Activated effector memory CD4-positive, alpha-beta T cell treated with anti-CD3 and anti-CD28 coated beads, Interleukin-2, amount 50 U/mL, for 16 hours (primary cell): Measurements from ENCODE around the gene MUC6.

Experiments used
- DNase-seq: peaks from one replicate; pipeline ENCODE4 v3.0.0-alpha.2; 2020

Gene MUC6

DNA sequence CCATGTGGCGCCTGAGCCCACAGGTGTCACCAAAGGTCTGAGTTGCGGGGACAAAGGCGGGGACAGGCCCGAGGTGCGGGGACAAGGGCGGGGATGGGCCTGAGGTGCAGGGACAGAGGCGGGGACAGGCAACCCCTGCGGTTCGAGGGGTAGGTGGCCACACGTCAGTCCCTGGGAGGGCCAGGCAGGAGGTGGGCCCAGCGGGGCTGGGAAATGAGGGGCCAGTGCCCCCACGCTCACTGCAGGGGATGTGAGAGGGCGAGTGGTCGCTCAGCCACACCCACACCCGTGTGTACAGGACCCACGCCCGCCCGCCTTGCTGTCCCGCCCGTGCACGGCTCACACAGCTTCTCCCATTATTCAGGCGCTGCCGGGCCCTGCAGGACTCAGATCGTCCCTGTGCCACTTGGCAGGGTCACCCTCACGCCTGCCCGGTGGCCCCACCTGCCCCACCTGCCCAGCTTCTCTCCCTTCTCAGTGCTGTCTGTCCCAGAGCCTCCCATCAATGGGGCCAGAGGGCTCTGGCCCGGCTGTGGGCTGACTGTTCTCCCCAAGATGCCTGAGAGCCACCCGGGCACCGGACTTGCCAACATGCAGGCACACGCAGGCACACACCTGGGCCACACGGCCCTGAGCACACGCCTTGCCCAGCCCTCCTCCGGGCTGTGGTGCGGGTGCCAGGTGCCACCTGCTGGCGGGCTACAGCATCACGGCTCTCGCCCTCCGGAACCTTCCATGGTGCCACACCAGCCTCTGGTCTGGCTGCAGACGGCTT is 14.2 kb upstream of the MUC6 start:
- peak; percentile 89 for DNase-seq

DNA sequence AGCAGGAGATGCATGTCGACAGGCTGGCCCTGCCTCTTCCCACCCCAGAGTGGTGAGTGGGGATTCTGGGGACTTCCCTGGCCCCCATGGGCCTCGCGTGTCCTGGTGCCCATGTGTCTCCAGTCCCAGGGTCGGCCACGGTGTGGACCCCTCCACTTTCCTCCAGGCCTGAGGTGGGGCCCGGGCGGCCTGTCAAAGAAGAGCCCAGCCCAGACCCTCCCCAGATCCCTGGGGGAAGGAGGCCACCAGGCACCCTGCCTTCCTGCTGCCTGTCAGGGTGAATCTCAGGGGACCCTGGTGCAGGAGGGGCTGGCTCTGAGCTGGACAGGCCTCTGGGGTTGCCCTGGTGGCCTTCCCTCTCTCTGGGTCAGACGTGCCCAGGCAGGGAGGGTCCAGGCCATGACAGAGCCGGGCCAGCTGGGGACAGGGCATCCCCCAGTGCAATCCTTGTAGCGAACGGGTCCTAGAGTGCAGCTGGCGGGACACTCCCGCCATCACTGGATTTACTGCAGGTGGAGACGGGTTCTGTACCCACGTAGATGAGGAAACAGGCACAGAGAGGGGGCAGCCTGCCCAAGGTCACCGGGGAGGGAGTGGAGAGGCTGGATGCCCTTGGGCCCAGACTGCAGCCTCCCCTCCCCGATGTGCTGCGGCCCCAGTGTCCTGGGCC is 13.5 kb upstream of the MUC6 start:
- DNase-seq, result peak; percentile 58

DNA sequence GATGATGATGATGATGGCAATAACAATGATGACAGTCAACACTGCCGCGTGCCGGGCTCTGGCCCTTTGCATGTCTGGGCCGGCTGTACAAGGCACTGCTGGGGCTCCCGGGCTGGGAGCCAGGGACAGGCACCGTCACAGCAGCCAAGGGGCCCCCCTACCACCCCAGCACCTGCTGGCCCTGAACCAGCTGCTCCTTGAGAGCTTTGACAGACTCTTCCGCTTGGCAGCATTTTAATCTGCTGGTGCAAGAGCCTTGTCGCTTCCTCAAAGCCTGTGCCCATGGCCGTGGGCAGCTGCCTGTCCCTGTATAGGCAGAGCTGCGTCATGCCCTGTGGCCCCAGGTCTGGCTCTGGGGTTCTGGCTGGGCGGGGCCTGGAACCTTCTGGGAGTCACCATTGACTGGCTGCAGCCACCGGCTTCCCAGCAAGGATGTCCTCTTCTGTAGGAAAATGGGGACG is 12.9 kb upstream of the MUC6 start:
- peak; percentile 57 for DNase-seq

DNA sequence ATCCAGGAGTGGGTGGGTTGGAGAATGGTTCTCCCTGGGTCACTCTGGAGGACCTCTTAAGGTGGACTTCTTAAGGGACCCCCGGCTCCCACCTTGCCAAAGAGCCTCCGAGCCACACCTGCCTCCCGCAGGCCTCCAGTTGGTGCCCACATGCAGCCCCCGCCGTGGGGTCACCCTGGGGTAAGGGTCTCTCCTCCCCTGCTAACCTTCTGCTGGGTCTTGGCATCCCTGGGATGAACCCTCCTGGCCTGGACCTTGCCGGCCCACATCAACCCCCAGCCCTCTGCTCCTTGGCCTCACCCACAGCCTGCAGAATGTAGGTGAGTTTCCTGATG is 12.5 kb upstream of the MUC6 start:
- DNase-seq, result peak; percentile 54

DNA sequence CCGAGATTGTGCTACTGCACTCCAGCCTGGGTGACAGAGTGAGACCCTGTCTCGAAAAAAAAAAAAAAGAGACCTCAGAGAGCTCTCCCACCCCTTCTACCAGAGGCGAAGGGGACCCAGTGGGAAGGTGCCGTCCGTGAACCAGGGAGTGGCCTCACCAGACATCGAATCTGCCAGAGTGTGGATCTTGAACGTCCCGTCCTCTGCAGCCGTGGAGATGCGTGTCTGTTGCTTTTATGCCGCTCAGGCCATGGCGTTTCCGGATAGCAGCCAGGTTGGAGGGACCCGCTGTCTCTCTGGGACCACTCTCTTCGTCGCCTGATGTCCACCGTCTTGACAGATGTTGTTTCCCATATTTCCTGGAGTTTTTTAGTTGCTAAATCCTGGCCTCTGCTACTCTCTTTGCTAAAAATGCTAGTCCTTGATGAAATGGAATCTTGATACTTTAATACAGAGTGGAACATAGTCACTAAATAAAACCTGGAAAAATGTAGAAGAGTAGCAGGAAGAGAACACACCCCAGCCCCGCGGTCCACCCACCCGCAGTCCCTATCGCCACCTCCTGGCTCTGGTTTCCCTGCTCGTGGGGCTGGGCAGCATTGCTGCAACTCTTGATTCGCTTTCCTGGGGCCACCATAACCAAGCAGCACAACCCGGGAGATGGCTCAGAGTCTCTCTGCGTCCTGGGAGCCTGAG is 12.0 kb upstream of the MUC6 start:
- DNase-seq, result no peak

DNA sequence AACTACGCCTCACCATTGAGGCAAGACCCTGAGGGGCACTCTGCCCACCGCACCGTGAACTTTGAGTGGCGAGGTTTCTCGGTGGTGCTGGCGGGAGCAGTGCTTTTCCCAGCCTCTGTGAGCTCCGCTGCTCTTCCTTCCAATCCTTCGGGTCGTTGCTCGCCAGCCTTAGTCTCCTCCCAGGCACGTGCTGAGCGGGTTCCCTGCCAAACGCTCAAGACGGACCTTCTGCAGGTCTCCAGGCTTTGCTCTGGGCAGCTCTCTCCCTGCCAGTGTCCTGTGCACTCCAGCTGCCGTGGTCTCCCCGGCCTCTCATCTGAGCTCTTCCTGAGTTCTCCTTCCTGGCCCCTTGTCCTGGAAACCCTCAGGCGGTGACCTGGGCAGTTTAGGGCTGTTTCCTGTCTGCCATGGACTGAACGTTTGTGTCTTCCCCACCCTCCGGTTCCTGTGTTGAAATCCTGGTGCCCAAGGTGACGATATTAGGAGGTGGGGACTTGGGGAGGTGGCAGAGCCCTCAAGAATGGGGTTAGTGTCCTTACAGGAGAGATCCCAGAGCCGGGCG is 11.2 kb upstream of the MUC6 start:
- DNase-seq, result peak; percentile 17

DNA sequence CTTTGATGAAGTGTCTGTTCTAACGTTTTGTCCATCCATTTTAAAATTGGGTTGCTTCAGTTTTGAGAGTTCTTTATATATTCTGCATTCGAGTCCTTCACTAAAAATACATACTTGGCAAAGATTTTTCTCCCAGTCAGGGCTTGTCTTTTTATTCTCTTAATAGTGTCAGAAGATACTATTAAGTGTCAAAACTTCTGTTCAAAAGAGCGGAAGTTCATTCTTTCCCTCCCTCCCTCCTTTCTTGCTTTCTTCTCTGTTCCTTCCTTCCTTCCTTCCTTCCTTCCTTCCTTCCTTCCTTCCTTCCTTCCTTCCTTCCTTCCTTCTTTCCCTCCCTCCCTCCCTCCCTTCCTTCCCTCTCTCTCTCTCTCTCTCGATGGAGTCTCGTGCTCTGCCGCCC is 7.6 kb upstream of the MUC6 start:
- DNase-seq, result no peak

DNA sequence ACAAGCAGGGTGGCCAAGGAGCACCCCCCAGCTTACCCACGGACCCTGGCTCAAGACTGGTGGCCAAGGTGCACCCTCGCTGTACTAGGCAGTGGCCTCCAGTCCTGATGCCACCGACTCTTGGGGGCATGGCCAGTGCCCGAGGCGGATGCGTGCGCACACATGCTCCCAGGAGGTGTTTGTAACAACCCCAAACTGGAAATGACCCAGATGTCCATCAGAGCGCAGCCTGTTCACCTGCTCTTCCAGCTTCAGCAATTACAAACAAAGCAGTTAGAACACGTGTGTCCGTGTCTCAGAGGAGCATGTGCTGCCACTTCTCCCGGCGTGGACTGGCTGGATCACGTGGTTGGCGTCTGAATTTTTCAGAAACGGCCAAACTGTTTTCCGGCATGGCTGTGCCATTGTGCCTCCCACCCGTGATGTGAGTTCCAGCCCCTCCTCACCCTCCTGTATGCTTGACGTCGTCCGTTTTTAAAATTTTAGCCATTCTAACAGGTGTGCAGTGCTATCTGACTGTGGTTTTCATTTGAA is 7.1 kb upstream of the MUC6 start:
- DNase-seq, result no peak

DNA sequence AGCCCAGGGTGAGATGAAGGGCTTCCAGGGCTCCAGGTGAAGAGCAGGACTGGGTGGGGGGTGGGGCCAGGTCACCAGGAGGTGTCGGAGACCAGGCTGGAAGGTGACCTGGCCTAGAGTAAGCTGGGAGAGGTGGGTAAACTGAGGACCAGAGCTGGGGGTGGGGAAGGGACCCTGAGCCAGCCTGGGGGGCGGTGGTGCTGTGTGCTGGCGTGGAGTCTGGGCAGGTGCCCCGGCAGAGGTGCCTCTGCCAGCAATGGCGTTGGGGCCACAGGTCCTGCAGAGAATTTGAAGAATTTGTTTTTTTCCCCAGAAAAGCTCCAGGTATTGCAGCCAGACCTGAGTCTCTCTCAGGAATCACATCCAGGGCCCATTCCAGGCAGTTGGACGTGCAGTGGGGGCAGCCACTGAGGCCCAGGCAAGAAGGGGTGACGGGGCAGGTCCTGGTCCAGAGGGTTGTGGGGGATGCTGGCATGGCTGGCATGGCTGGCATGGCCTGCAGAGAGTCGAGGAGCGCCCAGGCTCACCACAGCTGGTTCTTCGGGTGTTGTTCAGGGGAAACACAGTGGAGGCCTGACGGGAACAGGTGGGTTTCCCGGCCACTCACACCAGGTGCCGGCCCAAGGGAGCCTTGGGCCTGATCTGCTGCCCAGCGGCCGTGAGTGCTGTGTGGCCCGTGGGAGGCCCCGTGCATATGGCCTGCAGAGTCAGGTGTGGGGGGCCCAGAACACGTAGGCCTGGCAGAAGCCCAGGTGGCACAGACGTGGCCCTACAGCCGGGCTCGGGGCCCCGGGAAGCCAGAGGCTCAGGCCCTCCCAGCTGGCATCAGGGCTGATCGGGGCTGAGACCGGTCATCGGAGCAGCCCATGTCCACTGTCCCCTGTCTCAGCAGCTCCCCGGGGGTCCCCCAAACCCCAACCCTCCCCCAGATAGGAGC is 6.4 kb upstream of the MUC6 start:
- DNase-seq, result no peak

DNA sequence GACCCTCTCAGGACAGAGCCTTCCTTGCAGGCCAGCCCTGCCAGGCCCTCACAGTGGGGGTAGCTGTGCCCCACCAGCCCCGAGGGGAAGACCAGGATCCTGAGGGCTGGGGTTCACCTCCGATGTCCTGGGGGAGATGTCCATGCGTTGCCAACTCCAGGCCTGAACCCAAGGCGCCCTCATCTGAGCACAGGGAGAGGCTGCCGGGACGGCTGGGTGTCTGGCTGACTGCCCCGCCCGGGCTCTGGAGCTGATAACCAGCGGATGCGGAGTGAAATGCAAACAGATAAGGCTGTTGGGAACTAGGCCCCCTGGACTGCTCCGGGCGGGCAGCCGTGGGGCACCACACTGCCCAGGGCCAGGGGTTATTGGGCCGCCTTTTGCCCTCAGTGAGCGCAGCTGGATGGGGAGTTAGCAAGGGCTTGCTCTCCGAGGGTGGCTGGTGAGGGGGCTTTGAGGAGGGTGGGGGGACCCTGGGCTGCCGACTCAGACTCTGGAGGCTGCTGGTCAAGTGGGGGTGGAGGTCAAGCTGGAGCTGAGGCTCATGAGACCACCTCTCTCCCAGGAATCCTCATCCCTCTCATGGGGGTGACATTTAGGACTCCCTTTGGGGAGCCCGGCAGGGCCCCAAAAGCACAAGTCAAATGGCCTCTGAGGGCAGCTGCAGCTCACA is 5.6 kb upstream of the MUC6 start:
- no peak for DNase-seq

DNA sequence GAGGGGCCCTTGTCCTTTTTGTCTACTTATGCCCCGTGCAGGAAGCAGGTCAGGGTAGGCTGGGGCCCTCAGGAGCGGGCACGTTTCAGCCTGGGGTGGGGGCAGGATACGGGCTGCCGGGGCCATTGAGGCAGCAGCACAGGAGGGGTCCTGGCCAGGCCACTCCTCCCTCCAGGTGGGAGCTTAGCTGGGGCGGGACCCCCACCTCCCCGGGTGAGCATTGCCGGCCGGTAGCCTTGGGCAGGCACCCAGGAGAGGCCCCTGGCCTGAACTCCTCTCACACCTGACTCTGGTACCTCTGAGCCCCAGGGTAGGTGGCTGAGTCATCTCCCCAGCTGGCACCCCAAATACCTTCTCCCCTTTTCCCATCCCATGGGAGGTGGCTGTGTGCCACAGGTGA is 5.0 kb upstream of the MUC6 start:
- no peak for DNase-seq

DNA sequence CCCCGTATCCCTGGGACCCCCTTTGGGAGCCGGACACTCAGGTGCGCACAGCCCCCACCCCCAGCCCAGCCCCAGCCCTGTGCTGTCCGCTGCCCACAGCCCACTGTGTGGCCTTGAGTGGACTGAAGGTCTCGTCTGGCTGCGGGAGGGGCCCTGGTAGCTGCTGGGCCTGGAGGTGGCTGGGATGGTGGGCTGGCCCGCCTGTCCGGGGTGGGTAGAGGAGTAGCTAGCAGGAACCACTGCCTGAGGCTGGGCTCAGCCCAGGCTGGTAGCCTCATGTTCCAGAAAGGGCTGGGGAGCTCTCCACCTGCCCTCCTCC is 4.6 kb upstream of the MUC6 start:
- no peak for DNase-seq

DNA sequence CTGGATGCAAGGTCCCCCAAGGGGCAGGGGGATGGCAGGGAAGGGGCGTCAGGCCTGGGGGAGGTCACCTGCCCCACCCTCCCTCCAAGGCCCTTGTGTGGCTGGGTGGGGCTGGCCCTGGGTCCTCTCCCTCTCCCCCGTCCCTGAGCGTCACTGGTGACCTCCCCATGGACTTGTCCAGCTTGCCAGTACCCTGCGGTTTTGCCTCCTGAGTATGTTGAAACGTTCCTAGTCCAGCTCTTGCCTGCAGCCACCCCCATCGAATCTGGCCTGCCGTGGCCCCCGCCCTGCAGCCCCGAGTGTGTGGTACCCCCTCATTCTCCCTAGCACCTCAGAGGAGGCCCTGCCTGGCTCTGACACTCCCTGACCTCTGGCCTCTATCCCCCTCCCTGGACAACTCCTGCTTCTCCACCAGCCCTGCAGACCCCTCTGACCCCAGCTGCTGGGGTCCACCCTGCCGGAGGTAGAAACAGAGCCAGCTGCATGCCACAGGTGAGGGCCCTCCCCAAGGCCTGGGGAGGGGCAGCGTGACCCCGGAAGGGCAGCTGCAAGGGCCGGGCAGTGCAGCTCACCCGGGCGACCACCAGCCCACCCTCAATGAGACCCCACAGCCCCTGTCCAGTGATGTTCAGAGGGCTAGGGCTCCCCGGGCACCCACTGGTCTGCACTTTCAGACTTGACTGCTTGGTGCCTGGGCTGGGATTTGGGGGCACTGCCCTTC is 4.1 kb upstream of the MUC6 start:
- DNase-seq, result no peak

DNA sequence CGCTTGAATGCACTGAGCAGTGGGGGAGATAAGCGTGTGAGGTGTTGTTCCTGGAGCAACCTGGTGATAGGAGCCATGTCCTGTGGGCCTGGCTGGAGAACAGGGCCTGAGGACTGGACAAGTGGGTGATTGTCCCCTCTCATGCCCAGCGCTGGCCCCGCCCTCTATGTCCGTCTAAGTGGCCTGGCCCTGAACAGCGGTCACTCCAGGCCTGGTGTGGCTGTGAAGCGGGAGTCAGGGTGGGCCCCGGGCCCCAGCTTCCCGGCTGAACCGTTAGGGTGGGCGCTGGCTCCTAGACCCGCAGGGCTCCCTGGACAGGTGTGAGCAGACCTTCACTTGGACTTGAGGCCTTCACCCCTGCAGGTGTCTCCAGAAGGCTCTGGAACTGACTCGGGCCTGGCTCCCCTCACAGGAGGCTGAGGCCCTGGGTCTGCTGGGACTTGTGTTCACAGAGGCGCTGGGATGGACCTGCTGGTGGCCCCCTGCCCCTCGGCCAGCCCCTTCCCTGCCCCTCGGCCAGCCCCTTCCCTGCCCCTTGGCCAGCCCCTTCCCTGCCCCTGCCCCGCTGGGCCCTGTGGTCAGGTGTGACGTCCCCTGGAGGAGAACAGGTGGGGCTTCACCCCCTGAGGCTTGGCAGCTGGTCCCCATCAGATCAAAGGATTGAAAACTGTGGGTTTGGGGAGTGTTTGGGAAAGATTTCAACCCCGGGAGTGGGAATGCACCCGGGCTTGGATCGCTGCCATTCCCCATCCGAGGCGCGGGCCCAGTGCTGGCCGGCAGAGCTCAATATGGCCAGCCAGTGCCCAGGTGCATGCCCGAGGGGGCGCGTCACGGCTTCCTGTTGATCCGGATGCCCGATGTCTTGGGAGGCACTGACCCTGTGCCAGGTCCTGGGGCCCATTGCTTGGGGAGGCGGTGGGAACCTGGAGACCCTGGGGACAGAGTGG is 3.2 kb upstream of the MUC6 start:
- DNase-seq, result no peak

DNA sequence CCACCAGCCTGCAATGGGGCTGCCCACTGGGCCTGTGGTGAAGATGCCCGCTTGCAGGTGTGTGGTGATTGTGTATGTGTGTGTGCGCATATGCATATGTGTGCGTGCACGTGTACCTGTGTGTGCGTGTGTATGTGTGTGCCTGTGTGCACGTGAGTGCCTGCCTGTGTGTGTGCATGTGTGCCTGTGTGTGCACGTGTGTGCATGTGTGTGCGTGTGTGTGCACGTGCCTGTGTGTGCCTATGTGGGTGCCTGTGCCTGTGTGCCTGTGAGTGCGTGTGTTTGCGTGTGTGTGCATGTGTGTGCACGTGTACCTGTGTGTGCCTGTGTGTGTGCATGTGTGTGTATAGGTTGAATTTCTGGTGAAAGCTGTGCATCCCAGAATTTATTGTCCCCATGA is 2.4 kb upstream of the MUC6 start:
- DNase-seq, result no peak

DNA sequence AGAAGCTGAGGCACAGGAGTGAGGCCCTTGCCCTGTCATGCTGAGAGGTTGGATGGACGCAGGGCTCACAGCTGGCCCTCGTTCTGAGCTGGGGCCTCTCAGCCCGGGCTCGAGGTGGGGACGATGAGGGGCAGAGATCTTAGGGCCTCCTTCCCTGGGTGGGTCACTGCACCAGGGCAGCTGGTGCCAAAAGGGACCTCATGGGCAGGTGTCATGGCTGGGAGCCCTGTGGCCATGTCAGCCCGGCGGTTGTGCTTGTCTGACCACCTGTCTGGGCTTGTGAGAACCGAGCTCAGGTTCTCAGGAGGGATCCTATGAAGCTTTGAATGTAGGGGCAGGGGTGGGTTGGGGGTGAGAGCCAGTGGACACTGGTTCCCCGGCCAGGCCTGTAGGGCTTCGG is 1.8 kb upstream of the MUC6 start:
- DNase-seq, result no peak

DNA sequence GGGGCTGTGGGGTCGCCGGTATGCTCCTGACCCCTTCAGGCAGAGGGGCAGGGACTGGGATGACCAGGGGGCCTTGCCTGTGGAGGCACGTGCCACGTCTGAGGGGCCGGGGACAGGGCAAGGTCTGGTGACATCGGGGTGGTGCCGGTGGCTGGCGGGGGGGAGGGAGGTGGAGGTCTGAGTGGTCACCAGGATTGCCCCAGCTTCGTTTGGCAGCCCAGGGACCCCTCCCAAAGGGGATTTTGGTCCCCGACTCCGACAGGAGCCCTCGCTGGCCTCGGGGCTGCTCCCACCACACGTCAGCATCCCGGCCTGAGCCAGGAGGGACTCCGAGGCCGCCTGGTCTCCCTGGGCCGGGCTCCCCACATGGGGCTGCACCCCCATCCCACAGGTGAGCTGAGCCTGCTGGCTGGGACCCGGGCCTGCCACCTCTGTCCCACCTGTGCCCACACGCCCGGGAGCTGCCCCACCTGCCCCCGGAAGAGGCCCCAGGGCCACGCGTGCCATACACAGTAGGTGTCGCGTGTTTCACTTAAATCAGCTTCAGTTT is 1.1 kb upstream of the MUC6 start:
- no peak for DNase-seq

DNA sequence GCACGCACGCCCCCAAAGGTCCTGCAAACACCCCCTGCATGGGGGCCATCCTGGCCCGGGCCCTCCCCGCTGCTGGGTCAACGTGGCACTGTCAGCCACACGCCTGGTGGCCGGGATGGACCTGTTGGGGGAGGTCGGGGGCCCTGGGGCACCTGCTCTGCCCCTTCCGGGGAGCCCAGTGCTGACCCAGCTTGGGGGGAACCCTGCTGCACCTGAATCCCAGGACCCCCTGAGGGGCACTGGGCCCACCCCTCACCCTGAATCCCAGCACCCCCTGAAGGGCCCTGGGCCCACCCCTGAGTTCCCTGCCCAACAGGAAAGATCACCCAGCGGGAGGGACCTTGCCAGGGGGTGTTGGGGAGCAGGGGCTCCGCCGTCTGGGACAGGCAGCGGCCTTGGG is 413 bp upstream of the MUC6 start:
- no peak for DNase-seq

DNA sequence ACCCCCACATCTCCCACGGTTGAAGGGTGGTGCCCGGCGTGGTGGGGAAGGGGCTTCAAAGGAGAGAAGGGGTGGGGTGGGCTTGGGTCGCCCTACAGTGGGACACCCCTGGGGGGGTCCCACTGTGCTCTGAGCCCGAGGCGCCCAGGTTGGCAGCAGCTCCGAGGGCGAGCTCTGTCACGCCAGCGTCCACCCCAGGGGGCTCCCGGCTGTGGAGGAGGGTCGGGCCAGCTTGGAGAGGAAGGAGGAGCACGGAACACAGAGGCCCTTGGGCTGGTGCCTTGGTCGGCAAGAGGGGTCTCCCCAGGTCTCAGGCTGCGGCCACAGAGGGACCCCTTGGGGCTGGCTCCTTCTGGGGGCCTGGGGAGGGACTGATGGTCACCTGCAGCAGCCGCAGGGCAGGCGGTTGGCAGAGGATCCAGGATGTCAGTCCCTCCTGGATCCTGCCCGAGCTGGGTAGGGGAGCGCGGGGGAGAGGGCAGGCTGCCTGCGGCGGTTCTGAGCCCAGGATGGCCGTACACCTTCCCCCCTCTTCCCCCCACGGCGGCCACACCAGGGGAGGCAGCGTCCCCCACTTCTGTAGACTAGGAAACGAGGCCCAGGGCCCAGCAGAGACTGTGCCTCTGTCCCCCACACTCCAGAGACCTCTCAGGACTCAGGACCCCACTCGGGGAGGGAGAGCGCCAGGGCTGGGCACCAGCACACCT is 788 bp downstream of the MUC6 start:
- no peak for DNase-seq
